GM13976 (cell line): ENCODE results near the gene RGL2.
A peak's percentile ranks its signal among the peaks of the same experiment; 100 is the strongest.

Source experiments
- DNase-seq: peaks from one replicate; pipeline ENCODE4 v3.0.0; 2012; ENCODE audit warnings: low spot score
- CTCF ChIP-seq: IDR thresholded peaks from 2 replicates; pipeline ENCODE4 v1.5.1; 2012; ENCODE audit warnings: borderline replicate concordance, mild to moderate bottlenecking; ENCODE audit not compliant: insufficient read depth; ENCODE audit errors: extremely low read depth, missing control alignments, control extremely low read depth
- in situ Hi-C: fragments of 300-500 bp; cut with MboI; formaldehyde crosslinking; loops from one replicate; pipeline ENCODE4 v1.12.0; 2022; ENCODE audit warnings: low sequenced_read_pairs, mixed read lengths, inconsistent platforms; ENCODE audit not compliant: unreplicated experiment

Gene RGL2

GRCh38 chr6:33297956-33298772 is 578 bp downstream of the RGL2 start:
- in situ Hi-C loops, result no loop called here
- DNase-seq, result peak; percentile 89
- TF ChIP-seq CTCF, result no peak

GRCh38 chr6:33297406-33297955 is 1.3 kb downstream of the RGL2 start:
- peak; percentile 68 for DNase-seq
- in situ Hi-C loops, result no loop called here
- TF ChIP-seq CTCF, result no peak

- DNase-seq, result no peak
- TF ChIP-seq CTCF, result no peak
- in situ Hi-C loops, result no loop called here
These were observed 1.8 kb downstream of the RGL2 start for GRCh38 chr6:33296797-33297405.

GRCh38 chr6:33295621-33296369 is 2.9 kb downstream of the RGL2 start:
- no peak for DNase-seq
- in situ Hi-C loops, result no loop called here
- TF ChIP-seq CTCF, result no peak

GRCh38 chr6:33294086-33294823 is 4.5 kb downstream of the RGL2 start:
- TF ChIP-seq CTCF, result no peak
- no peak for DNase-seq
- in situ Hi-C loops, result no loop called here
